HepG2 (cell line): Measurements from ENCODE around the gene TM4SF1. TPM values are rescaled to one million over a fixed set of nuclear protein-coding genes. Genes with fewer than 3 reads are reported as not detected.

ENCODE experiments used
- AHDC1 ChIP-seq: sonication (generic); formaldehyde crosslinking; IDR thresholded peaks from 2 replicates; pipeline ENCODE4 v1.5.1; 2020; ENCODE audit warnings: mild to moderate bottlenecking, missing genetic modification reagents, borderline replicate concordance
- ERF ChIP-seq: IDR thresholded peaks from 2 replicates; pipeline ENCODE4 v1.6.1; 2018; ENCODE audit warnings: missing biosample characterization, missing genetic modification reagents
- GABPB1 ChIP-seq: IDR thresholded peaks from 2 replicates; pipeline ENCODE4 v1.6.1; 2016; ENCODE audit warnings: mild to moderate bottlenecking, missing genetic modification reagents, moderate library complexity, missing compliant biosample characterization
- IRF2 ChIP-seq: IDR thresholded peaks from 2 replicates; pipeline ENCODE4 v1.6.1; 2018; ENCODE audit warnings: missing genetic modification reagents, missing compliant biosample characterization
- KLF16 ChIP-seq, 2 experiments: sonication (generic) in 1 of 2; formaldehyde crosslinking in 1 of 2; IDR thresholded peaks; 2 replicates each; pipeline versions ENCODE4 v1.6.1 to v1.8.0; 2016 to 2023; ENCODE audit warnings: missing genetic modification reagents in 2 of 2, missing compliant biosample characterization in 1 of 2
- MED1 ChIP-seq: sonication (generic); formaldehyde crosslinking; IDR thresholded peaks from 2 replicates; pipeline ENCODE4 v1.4.0; 2020; ENCODE audit warnings: missing genetic modification reagents
- MTF2 ChIP-seq: sonication (generic); formaldehyde crosslinking; IDR thresholded peaks from 2 replicates; pipeline ENCODE4 v1.5.0; 2020; ENCODE audit warnings: missing genetic modification reagents, borderline replicate concordance
- RFXAP ChIP-seq: sonication (generic); formaldehyde crosslinking; IDR thresholded peaks from 2 replicates; pipeline ENCODE4 v1.4.0; 2020; ENCODE audit warnings: missing genetic modification reagents, borderline replicate concordance
- SAP130 ChIP-seq: IDR thresholded peaks from 2 replicates; pipeline ENCODE4 v1.6.1; 2016; ENCODE audit warnings: low read depth
- SOX13 ChIP-seq, 3 experiments: fragments of 450-650 bp in 1 of 3; sonication (generic) in 1 of 3; formaldehyde crosslinking in 1 of 3; IDR thresholded peaks in 2 of 3; conservative IDR thresholded peaks in 1 of 3; 2 replicates each; pipeline versions ENCODE4 v1.5.0 to v1.6.1; 2016 to 2020; ENCODE audit warnings: antibody characterized with exemption in 1 of 3, mild to moderate bottlenecking in 1 of 3, missing compliant biosample characterization in 1 of 3, missing genetic modification reagents in 1 of 3, moderate library complexity in 1 of 3
- SOX6 ChIP-seq, 2 experiments: fragments of 450-650 bp in 1 of 2; sonication (generic) in 1 of 2; formaldehyde crosslinking in 1 of 2; IDR thresholded peaks; 2 replicates each; pipeline versions ENCODE4 v1.4.0 to v1.6.1; 2017 to 2020; ENCODE audit warnings: antibody characterized with exemption in 1 of 2, mild to moderate bottlenecking in 1 of 2, missing genetic modification reagents in 1 of 2
- TCF7 ChIP-seq: sonication (generic); IDR thresholded peaks from 2 replicates; pipeline ENCODE4 v1.6.1; 2016; ENCODE audit warnings: antibody characterized with exemption, low read depth
- THAP11 ChIP-seq: IDR thresholded peaks from 2 replicates; pipeline ENCODE4 v1.6.1; 2016; ENCODE audit warnings: missing biosample characterization, missing genetic modification reagents
- TRIM24 ChIP-seq: sonication (generic); formaldehyde crosslinking; IDR thresholded peaks from 2 replicates; pipeline ENCODE4 v1.8.0; 2022; ENCODE audit warnings: mild to moderate bottlenecking, missing genetic modification reagents
- ZBTB43 ChIP-seq: sonication (generic); formaldehyde crosslinking; conservative IDR thresholded peaks from 2 replicates; pipeline ENCODE4 v1.4.0; 2020; ENCODE audit warnings: missing genetic modification reagents
- ZNF263 ChIP-seq: sonication (generic); formaldehyde crosslinking; IDR thresholded peaks from 2 replicates; pipeline ENCODE4 v1.4.0; 2020; ENCODE audit warnings: missing genetic modification reagents
- ZNF292 ChIP-seq: sonication (generic); formaldehyde crosslinking; IDR thresholded peaks from 2 replicates; pipeline ENCODE4 v1.8.1; 2022; ENCODE audit warnings: mild to moderate bottlenecking, low read depth, missing genetic modification reagents, borderline replicate concordance
- ZNF558 ChIP-seq: sonication (generic); formaldehyde crosslinking; IDR thresholded peaks from 2 replicates; pipeline ENCODE4 v1.9.0; 2022; ENCODE audit warnings: mild to moderate bottlenecking, missing genetic modification reagents, borderline replicate concordance
- polyA plus RNA-seq, 8 experiments: library from polyadenylated mRNA; depleted of rRNA in 3 of 8; stranded (reverse) in 7 of 8; unstranded in 1 of 8; fragments of >200 nt; fragmentation: Illumina TruSeq in 4 of 8; extraction: Trizol in 4 of 8; gene quantifications; 2 replicates each; pipeline versions ENCODE4 v1.2.1 to v1.2.3, GENCODE V29; 2011 to 2016; ENCODE audit warnings: low read depth in 4 of 8, missing spikeins in 1 of 8, mixed read lengths in 1 of 8; ENCODE audit not compliant: insufficient read depth in 1 of 8
- total RNA-seq, 5 experiments: library from RNA; depleted of rRNA; stranded (reverse); fragments of >200 nt; fragmentation: Illumina TruSeq; extraction: Trizol; gene quantifications; 2 replicates each; pipeline ENCODE4 v1.2.3, GENCODE V29; 2016; ENCODE audit warnings: low read depth in 1 of 5
- TF ChIP-seq, protein P1 (sequence below): sonication (generic); formaldehyde crosslinking; IDR thresholded peaks from 2 replicates; pipeline ENCODE4 v1.5.0; 2020; ENCODE audit warnings: missing genetic modification reagents
- TF ChIP-seq, protein P2 (sequence below): sonication (generic); formaldehyde crosslinking; IDR thresholded peaks from 2 replicates; pipeline ENCODE4 v1.4.0; 2020; ENCODE audit warnings: mild to moderate bottlenecking, missing genetic modification reagents

The TM4SF1 gene
- total and polyA plus RNA-seq, 2 of the 13 experiments (the other 11 are each of a cell fraction or from before 2014, with no cell fraction given), result 431 to 1,359 TPM

GRCh38 chr3:149339931-149340309, 37.5 kb downstream of the TM4SF1 start (continued):
- peak; percentile 28; the same call in 1 of the 2 replicates for TF ChIP-seq TCF7
- 0 out of 4 replicates have a peak, but pooled peaks of 1 of the 2 experiments have one; percentile 19 for TF ChIP-seq KLF16 (CRISPR knock-in tag; IDR thresholded peaks at IDR 0.05)
- TF ChIP-seq SOX6 (IDR thresholded peaks at IDR 0.05), result no peak
- TF ChIP-seq SOX6 (CRISPR knock-in tag; IDR thresholded peaks at IDR 0.05), result no peak
- TF ChIP-seq ZBTB43, result 0 out of 2 replicates have a peak, but pooled peaks have one; percentile 12
- peak; percentile 51; the same call in 1 of the 2 replicates for TF ChIP-seq AHDC1 (CRISPR knock-in tag)
- TF ChIP-seq ZNF292 (CRISPR knock-in tag), result no peak
- TF ChIP-seq, protein P1, sequence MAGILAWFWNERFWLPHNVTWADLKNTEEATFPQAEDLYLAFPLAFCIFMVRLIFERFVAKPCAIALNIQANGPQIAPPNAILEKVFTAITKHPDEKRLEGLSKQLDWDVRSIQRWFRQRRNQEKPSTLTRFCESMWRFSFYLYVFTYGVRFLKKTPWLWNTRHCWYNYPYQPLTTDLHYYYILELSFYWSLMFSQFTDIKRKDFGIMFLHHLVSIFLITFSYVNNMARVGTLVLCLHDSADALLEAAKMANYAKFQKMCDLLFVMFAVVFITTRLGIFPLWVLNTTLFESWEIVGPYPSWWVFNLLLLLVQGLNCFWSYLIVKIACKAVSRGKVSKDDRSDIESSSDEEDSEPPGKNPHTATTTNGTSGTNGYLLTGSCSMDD (CRISPR knock-in tag), result no peak
- no peak for TF ChIP-seq MTF2
- peak; percentile 41; the same call in 1 of the 2 replicates for TF ChIP-seq SAP130 (CRISPR knock-in tag)
- TF ChIP-seq SOX13 (IDR thresholded peaks at IDR 0.05), result no peak
- 0 out of 4 replicates have a peak, but pooled peaks of 1 of the 2 experiments have one; percentile 16 for TF ChIP-seq SOX13 (CRISPR knock-in tag; conservative IDR thresholded peaks at IDR 0.05 in 1 of 2, IDR thresholded peaks at IDR 0.05 in 1 of 2)
- TF ChIP-seq ZNF263 (CRISPR knock-in tag), result peak; percentile 64; the same call in 1 of the 2 replicates
- 0 out of 2 replicates have a peak, but pooled peaks have one; percentile 25 for TF ChIP-seq ERF (CRISPR knock-in tag)
- TF ChIP-seq MED1 (CRISPR knock-in tag), result peak; percentile 25; the same call in 1 of the 2 replicates
- TF ChIP-seq TRIM24 (CRISPR knock-in tag), result no peak
- TF ChIP-seq GABPB1 (CRISPR knock-in tag), result 0 out of 2 replicates have a peak, but pooled peaks have one; percentile 13
- TF ChIP-seq RFXAP, result no peak
- no peak for TF ChIP-seq ZNF558
- 0 out of 2 replicates have a peak, but pooled peaks have one; percentile 17 for TF ChIP-seq THAP11 (CRISPR knock-in tag)
- TF ChIP-seq, protein P2, sequence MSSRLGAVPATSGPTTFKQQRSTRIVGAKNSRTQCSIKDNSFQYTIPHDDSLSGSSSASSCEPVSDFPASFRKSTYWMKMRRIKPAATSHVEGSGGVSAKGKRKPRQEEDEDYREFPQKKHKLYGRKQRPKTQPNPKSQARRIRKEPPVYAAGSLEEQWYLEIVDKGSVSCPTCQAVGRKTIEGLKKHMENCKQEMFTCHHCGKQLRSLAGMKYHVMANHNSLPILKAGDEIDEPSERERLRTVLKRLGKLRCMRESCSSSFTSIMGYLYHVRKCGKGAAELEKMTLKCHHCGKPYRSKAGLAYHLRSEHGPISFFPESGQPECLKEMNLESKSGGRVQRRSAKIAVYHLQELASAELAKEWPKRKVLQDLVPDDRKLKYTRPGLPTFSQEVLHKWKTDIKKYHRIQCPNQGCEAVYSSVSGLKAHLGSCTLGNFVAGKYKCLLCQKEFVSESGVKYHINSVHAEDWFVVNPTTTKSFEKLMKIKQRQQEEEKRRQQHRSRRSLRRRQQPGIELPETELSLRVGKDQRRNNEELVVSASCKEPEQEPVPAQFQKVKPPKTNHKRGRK (CRISPR knock-in tag), result no peak
- 0 out of 2 replicates have a peak, but pooled peaks have one; percentile 5 for TF ChIP-seq IRF2 (CRISPR knock-in tag)
